T1000 (cell line): Measurements from ENCODE around the gene RCBTB2.
A peak's percentile ranks its signal among the peaks of the same experiment; 100 is the strongest.

ENCODE experiments used
- DNase-seq: peaks from one replicate; lab custom pipeline; 2025; ENCODE audit warnings: mixed read lengths; lab: John Stamatoyannopoulos, UW

Gene RCBTB2

GRCh38 chr13:48493066-48493765 lies 39.7 kb downstream of the RCBTB2 start:
- no peak for DNase-seq

- no peak for DNase-seq
Measured at GRCh38 chr13:48492470-48493065, 40.3 kb downstream of the RCBTB2 start.

- DNase-seq: no peak
Measured at GRCh38 chr13:48492096-48492440, 40.8 kb downstream of the RCBTB2 start.

GRCh38 chr13:48491423-48492095 lies 41.3 kb downstream of the RCBTB2 start:
- no peak for DNase-seq

GRCh38 chr13:48490241-48490640 lies 42.6 kb downstream of the RCBTB2 start:
- no peak for DNase-seq

GRCh38 chr13:48489666-48490065 lies 43.2 kb downstream of the RCBTB2 start:
- DNase-seq: no peak

GRCh38 chr13:48488995-48489394 lies 43.9 kb downstream of the RCBTB2 start:
- no peak for DNase-seq

GRCh38 chr13:48487968-48488367 lies 44.9 kb downstream of the RCBTB2 start:
- DNase-seq: no peak

- DNase-seq: no peak
Measured at GRCh38 chr13:48486836-48487235, 46.0 kb downstream of the RCBTB2 start.

GRCh38 chr13:48486362-48486761 lies 46.5 kb downstream of the RCBTB2 start:
- DNase-seq: no peak

GRCh38 chr13:48485432-48485831 lies 47.4 kb downstream of the RCBTB2 start:
- DNase-seq: no peak

- DNase-seq: no peak
Measured at GRCh38 chr13:48483575-48483974, 49.3 kb downstream of the RCBTB2 start.

- no peak for DNase-seq
Measured at GRCh38 chr13:48478391-48478790, 54.5 kb downstream of the RCBTB2 start.

- no peak for DNase-seq
Measured at GRCh38 chr13:48477191-48477855, 55.6 kb downstream of the RCBTB2 start.

- no peak for DNase-seq
Measured at GRCh38 chr13:48476686-48477085, 56.2 kb downstream of the RCBTB2 start.

GRCh38 chr13:48476215-48476614 lies 56.7 kb downstream of the RCBTB2 start:
- no peak for DNase-seq

GRCh38 chr13:48475230-48475629 lies 57.6 kb downstream of the RCBTB2 start:
- no peak for DNase-seq

GRCh38 chr13:48457578-48458242 lies 75.2 kb downstream of the RCBTB2 start:
- DNase-seq: no peak

GRCh38 chr13:48456546-48456945 lies 76.3 kb downstream of the RCBTB2 start:
- no peak for DNase-seq

GRCh38 chr13:48451196-48451595 lies 81.7 kb downstream of the RCBTB2 start:
- peak; percentile 4 for DNase-seq

GRCh38 chr13:48449656-48450055 lies 83.2 kb downstream of the RCBTB2 start:
- DNase-seq: no peak

GRCh38 chr13:48448959-48449614 lies 83.8 kb downstream of the RCBTB2 start:
- no peak for DNase-seq
